Measurements from ENCODE around the gene SEZ6L.

SEZ6L gene

DNA sequence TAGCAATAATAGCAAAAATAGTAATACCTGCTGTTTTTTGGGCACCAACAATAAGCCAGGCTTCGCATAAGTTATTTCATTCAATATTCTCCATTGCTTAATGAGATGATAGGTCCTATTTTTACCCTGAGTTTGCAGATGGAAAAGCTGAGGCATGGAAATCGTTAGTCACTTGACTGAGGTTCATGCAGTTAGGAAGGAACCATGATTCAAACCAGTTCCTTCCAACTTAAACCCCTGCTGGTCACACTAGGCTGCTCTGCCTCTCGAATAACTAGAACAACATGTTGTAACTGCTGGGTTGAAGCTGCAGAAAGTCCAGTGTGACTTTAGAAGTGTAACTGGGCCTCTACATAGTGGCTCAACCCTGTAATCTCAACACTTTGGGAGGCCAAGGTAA lies 69.3 kb downstream of the SEZ6L start:
- no peak overlapping the region for H3K27ac Mint-ChIP-seq
- no peak for DNase-seq

DNA sequence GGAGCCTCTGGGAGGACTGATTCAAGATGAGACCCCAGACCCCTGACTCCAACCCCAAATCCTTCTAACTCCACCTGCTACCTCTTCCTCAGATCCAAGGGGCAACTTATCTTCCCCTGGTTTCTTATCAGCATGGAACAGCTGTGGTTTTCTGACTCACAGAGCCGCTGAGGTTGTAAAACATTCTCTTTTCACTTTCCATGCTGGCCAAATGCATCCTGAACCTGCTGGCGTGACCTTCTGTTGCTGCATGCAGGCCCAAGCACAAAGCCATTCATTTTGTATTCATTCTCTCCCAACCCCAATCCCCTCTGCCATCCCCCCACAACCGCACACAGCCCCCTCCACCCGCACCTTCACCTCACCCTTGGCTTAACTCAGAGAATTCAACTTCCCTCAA lies 70.3 kb downstream of the SEZ6L start:
- no peak for ATAC-seq (replicated peaks)
- H3K4me1 Mint-ChIP-seq (ENCODE audit: low read depth in 2 of 2), result no peaks in the 10 kb centered on the region
- no peaks in the 10 kb centered on the region for H3K36me3 Mint-ChIP-seq (ENCODE audit: insufficient read depth)

More for the DNA sequence above, 69.3 kb downstream of the SEZ6L start:
- H3K4me1 Mint-ChIP-seq (ENCODE audit: low read depth in 2 of 2), result no peaks in the 10 kb centered on the region
- H3K27me3 Mint-ChIP-seq, result peaks cover 55 to 67% of the 10 kb centered on the region in 2 donors
- ATAC-seq (replicated peaks), result no peak
- no peaks in the 10 kb centered on the region for H3K36me3 Mint-ChIP-seq (ENCODE audit: insufficient read depth)
- no peak overlapping the region for H3K4me3 Mint-ChIP-seq
- H3K9me3 Mint-ChIP-seq, result peaks cover 0 to 7% of the 10 kb centered on the region in 2 donors

DNA sequence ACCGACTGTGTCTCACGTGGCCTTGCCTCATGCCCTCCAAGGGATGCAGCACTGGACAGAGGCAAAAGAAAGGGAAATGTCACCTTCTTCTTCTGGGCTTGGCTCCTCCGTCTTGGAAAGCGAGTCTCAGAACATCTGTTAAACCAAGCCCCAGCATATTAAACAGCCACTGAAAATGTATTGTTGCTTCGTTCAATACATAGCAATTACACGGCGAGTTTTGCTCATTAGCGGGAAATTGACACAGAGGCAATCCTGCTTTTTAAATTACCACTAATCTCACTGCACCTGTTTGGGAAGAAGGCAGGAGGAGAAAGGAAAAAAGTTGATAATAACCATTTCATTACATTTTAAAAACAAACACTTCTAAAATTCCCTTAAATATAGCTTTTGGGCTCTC lies 72.1 kb downstream of the SEZ6L start:
- H3K9me3 Mint-ChIP-seq, result peaks cover 0 to 7% of the 10 kb centered on the region in 2 donors
- no peak for DNase-seq
- peaks cover 42 to 63% of the 10 kb centered on the region in 2 donors for H3K27me3 Mint-ChIP-seq
- no peak for ATAC-seq (replicated peaks)
- H3K36me3 Mint-ChIP-seq (ENCODE audit: insufficient read depth), result no peaks in the 10 kb centered on the region
- no peak overlapping the region for H3K27ac Mint-ChIP-seq
- no peaks in the 10 kb centered on the region for H3K4me1 Mint-ChIP-seq (ENCODE audit: low read depth in 2 of 2)
- no peak overlapping the region for H3K4me3 Mint-ChIP-seq

More for the DNA sequence above, 70.3 kb downstream of the SEZ6L start:
- Mint-ChIP-seq H3K4me3 (no peak overlapping the region), H3K9me3 (peaks cover 0 to 7% of the 10 kb centered on the region in 2 donors), H3K27ac (no peak overlapping the region), H3K27me3 (peaks cover 52 to 67% of the 10 kb centered on the region in 2 donors)
- DNase-seq, result no peak

DNA sequence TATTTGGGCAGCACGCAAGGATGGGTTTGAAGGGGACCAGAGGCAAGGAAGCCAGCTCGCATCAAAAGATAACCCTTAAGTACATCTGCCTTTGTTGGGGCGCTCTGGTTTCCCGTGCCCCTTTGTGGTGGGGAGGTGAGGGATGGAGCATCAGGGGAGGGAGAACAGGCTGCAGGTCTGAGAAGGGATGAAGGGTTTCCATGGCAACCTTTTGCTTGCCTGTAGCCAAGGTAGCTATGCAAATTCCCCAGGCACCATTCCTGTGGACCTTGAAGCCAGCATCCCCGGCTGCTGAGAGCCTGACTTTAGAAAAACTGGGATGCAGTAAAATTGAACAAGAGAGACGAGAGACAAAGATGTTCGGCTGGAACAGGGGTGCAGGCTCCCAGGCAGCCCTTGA lies 75.7 kb downstream of the SEZ6L start:
- DNase-seq, result no peak
- no peak overlapping the region for H3K27ac Mint-ChIP-seq
- H3K4me1 Mint-ChIP-seq (ENCODE audit: low read depth in 2 of 2), result no peaks in the 10 kb centered on the region
- H3K9me3 Mint-ChIP-seq, result peaks cover 0 to 7% of the 10 kb centered on the region in 2 donors
- no peak for ATAC-seq (replicated peaks)
- H3K27me3 Mint-ChIP-seq, result peaks cover 25 to 38% of the 10 kb centered on the region in 2 donors
- no peak overlapping the region for H3K4me3 Mint-ChIP-seq
- no peaks in the 10 kb centered on the region for H3K36me3 Mint-ChIP-seq (ENCODE audit: insufficient read depth)

DNA sequence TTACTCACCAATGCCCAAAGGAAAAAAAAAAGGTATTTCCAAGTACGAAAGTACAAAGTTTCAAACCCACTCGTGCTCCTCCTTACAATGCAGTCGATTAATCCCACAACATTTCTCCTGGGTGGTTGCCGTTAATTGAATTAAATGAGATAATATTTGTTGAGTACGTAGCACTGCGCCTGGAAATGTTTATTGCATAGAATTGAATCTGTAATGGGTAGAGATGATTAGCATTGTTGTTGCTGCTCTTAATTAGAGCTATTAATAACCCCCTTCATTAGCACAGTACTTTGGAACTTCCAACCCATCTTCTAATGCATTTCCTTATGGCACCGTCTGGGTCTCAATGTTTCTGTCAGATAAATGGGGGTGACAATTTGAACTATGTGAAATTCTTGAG lies 77.3 kb downstream of the SEZ6L start:
- Mint-ChIP-seq H3K4me1 (ENCODE audit: low read depth in 2 of 2) (no peaks in the 10 kb centered on the region), H3K36me3 (ENCODE audit: insufficient read depth) (no peaks in the 10 kb centered on the region), H3K9me3 (peaks cover 0 to 7% of the 10 kb centered on the region in 2 donors), H3K4me3 (no peak overlapping the region), H3K27ac (no peak overlapping the region), H3K27me3 (peaks cover 36% of the 10 kb centered on the region in 2 donors)
- DNase-seq (no peak), ATAC-seq (replicated peaks) (no peak)

DNA sequence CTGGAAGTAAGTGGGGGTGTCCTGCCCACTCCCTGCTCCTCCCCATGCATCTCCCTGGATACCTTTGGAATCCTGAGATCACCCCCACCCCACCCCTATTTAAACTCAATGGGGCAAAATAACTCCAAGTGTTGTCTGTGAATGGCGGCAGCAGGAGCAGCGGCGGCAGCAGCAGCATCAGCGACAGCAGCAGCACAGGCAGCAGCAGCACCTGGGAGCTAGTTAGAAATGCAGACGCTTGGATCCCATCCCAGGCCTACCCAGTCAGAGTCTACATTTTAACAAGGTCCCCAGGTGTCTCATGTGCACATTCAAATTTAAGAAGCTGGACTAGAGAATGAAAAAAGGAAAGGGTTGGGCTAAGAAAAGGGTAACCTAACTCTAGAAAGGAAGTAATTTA lies 82.6 kb downstream of the SEZ6L start:
- no peak for ATAC-seq (replicated peaks)
- Mint-ChIP-seq H3K4me3 (no peak overlapping the region), H3K36me3 (ENCODE audit: insufficient read depth) (no peaks in the 10 kb centered on the region), H3K4me1 (ENCODE audit: low read depth in 2 of 2) (no peaks in the 10 kb centered on the region), H3K27ac (no peak overlapping the region), H3K27me3 (peaks cover 35% of the 10 kb centered on the region in 2 donors), H3K9me3 (no peaks in the 10 kb centered on the region)
- no peak for DNase-seq

DNA sequence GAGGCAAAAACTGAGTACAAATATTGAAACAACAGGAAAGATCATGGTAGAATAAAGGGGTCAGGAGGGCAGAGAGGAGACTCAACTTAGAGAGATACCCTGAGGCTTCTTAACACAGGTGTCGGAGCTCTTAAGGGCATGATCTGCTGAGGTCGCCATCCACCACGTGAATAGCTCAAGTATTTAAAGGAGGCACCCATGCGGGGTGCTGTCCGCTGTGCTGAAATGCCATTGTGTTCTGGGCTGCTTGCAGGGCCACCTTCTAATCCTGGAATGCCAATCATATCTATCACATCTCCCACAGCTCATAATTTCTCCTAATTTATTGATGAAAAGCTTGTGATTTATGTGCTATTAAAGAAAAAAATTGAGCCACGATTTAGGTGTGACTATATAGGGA lies 90.2 kb downstream of the SEZ6L start:
- H3K27me3 Mint-ChIP-seq, result peaks cover 19 to 49% of the 10 kb centered on the region in 2 donors
- ATAC-seq (replicated peaks) (no peak), DNase-seq (no peak)
- no peak overlapping the region for H3K27ac Mint-ChIP-seq
- peaks cover 0 to 2% of the 10 kb centered on the region in 2 donors for H3K9me3 Mint-ChIP-seq
- H3K36me3 Mint-ChIP-seq (ENCODE audit: insufficient read depth), result no peaks in the 10 kb centered on the region
- H3K4me3 Mint-ChIP-seq, result no peak overlapping the region
- no peaks in the 10 kb centered on the region for H3K4me1 Mint-ChIP-seq (ENCODE audit: low read depth in 2 of 2)

DNA sequence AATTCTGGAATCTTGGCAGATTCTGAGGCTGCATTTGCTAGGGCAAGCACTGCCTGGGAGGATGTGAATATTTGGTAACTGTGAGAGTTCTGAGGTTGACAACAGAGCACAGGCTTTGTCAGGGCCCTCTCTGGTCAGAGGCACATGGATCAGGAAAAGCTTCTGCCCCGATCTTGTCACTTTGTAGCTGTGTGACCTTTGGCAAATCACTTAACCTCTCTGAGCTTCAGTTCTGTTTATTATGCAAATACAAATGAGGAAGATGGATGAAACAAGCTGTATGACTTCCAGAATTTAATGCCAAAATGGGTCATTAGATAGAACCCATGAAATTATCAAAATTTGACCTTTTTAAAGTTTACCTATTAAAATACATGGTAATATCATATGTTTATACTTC lies 94.9 kb downstream of the SEZ6L start:
- Mint-ChIP-seq H3K27ac (no peak overlapping the region), H3K4me1 (ENCODE audit: low read depth in 2 of 2) (no peaks in the 10 kb centered on the region), H3K4me3 (no peak overlapping the region), H3K9me3 (peaks cover 0 to 2% of the 10 kb centered on the region in 2 donors), H3K36me3 (ENCODE audit: insufficient read depth) (no peaks in the 10 kb centered on the region), H3K27me3 (peaks cover 22 to 27% of the 10 kb centered on the region in 2 donors)
- ATAC-seq (replicated peaks) (no peak), DNase-seq (no peak)

DNA sequence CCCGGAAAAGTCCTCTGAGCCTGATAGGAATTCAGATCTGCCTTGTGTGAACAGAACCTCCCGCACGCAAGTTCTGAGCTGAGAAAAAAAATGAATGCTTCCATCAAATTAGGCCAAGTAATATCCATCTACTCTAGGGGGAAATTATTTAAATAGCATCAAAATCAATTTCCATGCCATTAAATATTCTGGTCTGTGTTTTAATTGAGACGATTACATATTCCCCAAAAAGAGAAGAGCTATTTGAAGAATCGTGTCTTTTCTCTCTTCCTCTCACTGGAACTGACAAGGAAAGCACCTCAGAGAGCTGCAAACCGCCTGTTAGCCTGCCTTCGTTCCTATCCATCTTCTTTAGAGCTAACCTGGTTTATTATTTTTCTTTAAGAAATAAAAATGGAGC lies 96.0 kb downstream of the SEZ6L start:
- H3K27me3 Mint-ChIP-seq, result peaks cover 33 to 35% of the 10 kb centered on the region in 2 donors

DNA sequence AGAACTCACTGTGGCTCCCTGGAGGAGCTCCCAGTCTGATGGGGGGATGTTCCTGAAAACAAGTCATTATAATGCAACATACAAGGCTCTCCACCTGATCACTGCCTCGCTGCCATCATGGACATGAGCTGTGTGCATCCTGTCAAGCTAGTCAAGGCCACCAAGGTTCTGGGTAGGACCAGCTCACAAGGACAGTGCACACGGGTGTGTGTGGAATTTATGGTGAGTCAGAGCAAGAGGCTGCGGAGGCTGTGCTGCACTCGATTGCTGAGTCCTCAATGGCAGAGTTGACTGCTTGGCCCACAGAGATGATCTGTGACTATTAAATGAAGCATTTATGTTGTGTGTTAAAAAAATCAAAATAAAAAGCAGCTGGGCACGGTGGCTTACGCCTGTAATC lies 96.6 kb downstream of the SEZ6L start:
- H3K27me3 Mint-ChIP-seq, result peaks cover 40% of the 10 kb centered on the region in 2 donors
- H3K9me3 Mint-ChIP-seq, result no peaks in the 10 kb centered on the region

More for the DNA sequence above, 96.0 kb downstream of the SEZ6L start:
- DNase-seq (no peak), ATAC-seq (replicated peaks) (no peak)
- Mint-ChIP-seq H3K36me3 (ENCODE audit: insufficient read depth) (no peaks in the 10 kb centered on the region), H3K4me1 (ENCODE audit: low read depth in 2 of 2) (no peaks in the 10 kb centered on the region), H3K4me3 (no peak overlapping the region), H3K9me3 (no peaks in the 10 kb centered on the region), H3K27ac (no peak overlapping the region)

DNA sequence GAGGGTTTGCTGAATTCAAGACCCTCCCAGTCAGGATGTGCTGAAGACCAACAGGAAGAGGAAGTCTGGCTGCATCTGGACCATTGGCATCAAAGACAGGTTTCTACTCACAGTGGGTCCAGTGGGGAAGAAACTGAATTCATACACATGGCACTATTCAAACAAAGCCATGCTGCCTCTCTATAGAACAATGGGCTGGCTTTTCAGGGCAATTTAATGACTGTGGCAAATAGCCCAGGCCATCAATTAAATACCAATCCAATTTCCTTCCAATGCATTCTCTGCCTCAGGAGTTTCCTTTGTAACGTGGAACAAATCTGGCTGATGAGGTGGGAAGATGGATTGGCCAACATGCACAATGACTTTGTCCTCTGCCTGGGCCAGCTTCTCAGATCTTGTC lies 98.6 kb downstream of the SEZ6L start:
- Mint-ChIP-seq H3K36me3 (ENCODE audit: insufficient read depth) (no peaks in the 10 kb centered on the region), H3K27me3 (peaks cover 40 to 55% of the 10 kb centered on the region in 2 donors), H3K4me1 (ENCODE audit: low read depth in 2 of 2) (no peaks in the 10 kb centered on the region), H3K27ac (no peak overlapping the region), H3K4me3 (no peak overlapping the region), H3K9me3 (no peaks in the 10 kb centered on the region)
- ATAC-seq (replicated peaks) (no peak), DNase-seq (no peak)

More for the DNA sequence above, 96.6 kb downstream of the SEZ6L start:
- Mint-ChIP-seq H3K4me1 (ENCODE audit: low read depth in 2 of 2) (no peaks in the 10 kb centered on the region), H3K36me3 (ENCODE audit: insufficient read depth) (no peaks in the 10 kb centered on the region), H3K4me3 (no peak overlapping the region), H3K27ac (no peak overlapping the region)
- DNase-seq, result no peak
- ATAC-seq (replicated peaks), result no peak

DNA sequence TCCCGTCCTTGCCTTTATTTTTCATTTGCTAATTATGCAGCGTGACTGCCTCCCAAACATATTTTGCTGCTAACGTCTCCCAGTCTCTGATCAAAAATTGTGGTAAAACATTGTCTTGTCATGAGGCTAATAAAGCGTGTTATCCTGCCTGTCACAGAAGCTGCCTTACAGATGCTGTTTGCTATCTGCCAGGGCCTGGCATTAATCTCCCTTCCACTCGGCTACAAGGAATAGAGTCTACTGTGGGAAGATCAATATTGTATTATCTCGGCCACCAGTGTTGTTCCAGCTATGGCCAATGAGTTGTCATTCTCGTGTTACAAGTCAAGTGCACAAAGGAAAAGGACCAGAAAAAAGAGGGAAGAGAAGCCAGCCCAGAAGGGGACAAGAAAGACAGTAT lies 100.3 kb downstream of the SEZ6L start:
- Mint-ChIP-seq H3K27ac (no peak overlapping the region), H3K27me3 (peaks cover 38 to 55% of the 10 kb centered on the region in 2 donors), H3K4me3 (no peak overlapping the region), H3K9me3 (no peaks in the 10 kb centered on the region), H3K4me1 (ENCODE audit: low read depth in 2 of 2) (no peaks in the 10 kb centered on the region), H3K36me3 (ENCODE audit: insufficient read depth) (no peaks in the 10 kb centered on the region)
- ATAC-seq (replicated peaks) (no peak), DNase-seq (no peak)

DNA sequence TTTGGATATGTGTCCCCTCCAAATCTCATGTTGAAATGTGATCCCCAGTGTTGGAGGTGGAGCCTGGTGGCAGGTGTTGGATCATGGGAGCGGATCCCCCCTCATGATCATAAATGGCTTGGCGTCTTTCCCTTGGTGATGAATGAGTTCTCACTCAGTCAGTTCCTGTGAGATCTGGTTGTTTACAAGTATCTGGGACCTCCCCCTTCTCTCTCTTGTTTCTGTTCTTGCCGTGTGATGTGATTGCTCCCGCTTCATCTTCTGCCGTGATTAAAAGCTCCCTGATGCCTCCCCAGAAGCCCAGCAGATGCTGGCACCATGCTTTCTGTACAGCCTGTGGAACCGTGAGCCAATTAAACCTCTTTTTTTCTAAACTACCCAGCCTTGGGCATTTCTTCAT lies 102.2 kb downstream of the SEZ6L start:
- no peaks in the 10 kb centered on the region for H3K4me1 Mint-ChIP-seq (ENCODE audit: low read depth in 2 of 2)
- no peak overlapping the region for H3K4me3 Mint-ChIP-seq
- H3K27ac Mint-ChIP-seq, result no peak overlapping the region
- DNase-seq, result no peak
- no peak for ATAC-seq (replicated peaks)
- no peaks in the 10 kb centered on the region for H3K9me3 Mint-ChIP-seq
- peaks cover 40 to 54% of the 10 kb centered on the region in 2 donors for H3K27me3 Mint-ChIP-seq
- H3K36me3 Mint-ChIP-seq (ENCODE audit: insufficient read depth), result no peaks in the 10 kb centered on the region

DNA sequence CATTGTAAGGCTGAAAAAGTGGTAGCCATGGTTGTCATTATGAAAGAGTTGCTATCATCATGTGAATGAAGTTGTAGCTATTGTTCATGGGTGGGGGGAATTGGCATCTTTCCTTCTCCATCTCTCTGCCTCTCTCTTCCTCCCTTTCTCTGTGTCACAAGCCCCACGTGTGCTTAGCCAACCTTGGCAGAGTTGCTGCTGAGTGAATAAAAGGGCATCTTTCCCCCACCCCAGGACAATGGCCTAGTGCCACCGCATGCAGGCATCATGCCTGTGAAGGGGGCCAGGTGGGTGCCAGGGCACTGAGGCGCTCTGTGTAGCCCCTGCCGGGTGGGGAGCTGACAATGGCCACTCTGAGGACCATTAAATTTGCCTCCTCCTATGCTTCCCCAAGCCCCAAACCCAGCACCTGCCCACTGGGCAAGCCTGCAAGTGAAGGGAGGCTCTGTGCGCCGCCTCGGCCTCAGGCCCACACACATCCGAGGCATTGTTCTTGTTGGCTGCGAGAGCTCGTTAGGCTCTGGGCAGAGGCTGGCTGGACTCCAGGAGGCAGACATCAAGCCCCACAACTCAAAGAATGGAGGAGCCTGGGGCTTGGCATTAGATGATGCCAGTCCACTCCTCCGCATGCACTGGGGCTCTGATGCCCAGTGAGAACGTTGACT lies 103.9 kb downstream of the SEZ6L start:
- H3K9me3 Mint-ChIP-seq, result no peaks in the 10 kb centered on the region
- ATAC-seq (replicated peaks), result no peak
- DNase-seq, result no peak
- H3K27ac Mint-ChIP-seq, result no peak overlapping the region
- H3K27me3 Mint-ChIP-seq, result peaks cover 49 to 71% of the 10 kb centered on the region in 2 donors
- H3K4me3 Mint-ChIP-seq, result no peak overlapping the region
- H3K4me1 Mint-ChIP-seq (ENCODE audit: low read depth in 2 of 2), result no peaks in the 10 kb centered on the region
- H3K36me3 Mint-ChIP-seq (ENCODE audit: insufficient read depth), result no peaks in the 10 kb centered on the region

All from effector memory CD8-positive, alpha-beta T cell (primary cell).